GM21526 (cell line): Measurements from ENCODE around the gene MCUB.

Source experiments
- ATAC-seq: cut with Tn5 transposase; IDR thresholded peaks from one replicate; pipeline ENCODE4 v1.9.1; 2021; ENCODE audit warnings: moderate library complexity; ENCODE audit not compliant: unreplicated experiment, low FRiP score

The MCUB gene

GRCh38 chr4:109719604-109720003 lies 159.6 kb downstream of the MCUB start:
- no peak for ATAC-seq

- ATAC-seq: no peak
Measured at GRCh38 chr4:109721033-109721432, 161.0 kb downstream of the MCUB start.

- no peak for ATAC-seq
Measured at GRCh38 chr4:109722357-109722756, 162.3 kb downstream of the MCUB start.

- ATAC-seq: no peak
Measured at GRCh38 chr4:109723110-109723509, 163.1 kb downstream of the MCUB start.

GRCh38 chr4:109728385-109728784 lies 168.3 kb downstream of the MCUB start:
- ATAC-seq: no peak

- ATAC-seq: no peak
Measured at GRCh38 chr4:109729117-109729717, 169.2 kb downstream of the MCUB start.

GRCh38 chr4:109729718-109730618 lies 169.9 kb downstream of the MCUB start, which contains the start of gene PLA2G12A:
TSS of gene PLA2G12A (minus strand) at chr4:109730070. CDS start at chr4:109729809, 261 bp downstream.
- peak; percentile 88 for ATAC-seq

GRCh38 chr4:109730619-109731545 lies 170.8 kb downstream of the MCUB start:
- no peak for ATAC-seq

- ATAC-seq: no peak
Measured at GRCh38 chr4:109733728-109734127, 173.7 kb downstream of the MCUB start.

GRCh38 chr4:109735566-109736365 lies 175.7 kb downstream of the MCUB start:
- ATAC-seq: no peak
